AG09309 (cell line): ENCODE results near the gene SLC6A17.

Experiments
- DNase-seq: peaks from one replicate; pipeline ENCODE4 v3.0.0-alpha.2; 2010; ENCODE audit warnings: low read depth
- H3K4me3 ChIP-seq: 2 replicates; pipeline ENCODE4 v1.5.1; 2011; ENCODE audit warnings: mild to moderate bottlenecking, low read depth, low read length, moderate library complexity; ENCODE audit not compliant: control insufficient read depth
- CTCF ChIP-seq: IDR thresholded peaks from 2 replicates; pipeline ENCODE4 v1.5.1; 2011; ENCODE audit warnings: mild to moderate bottlenecking, low read depth, low read length, inconsistent platforms; ENCODE audit not compliant: insufficient read depth, control insufficient read depth; ENCODE audit errors: missing control alignments

SLC6A17 gene

DNA sequence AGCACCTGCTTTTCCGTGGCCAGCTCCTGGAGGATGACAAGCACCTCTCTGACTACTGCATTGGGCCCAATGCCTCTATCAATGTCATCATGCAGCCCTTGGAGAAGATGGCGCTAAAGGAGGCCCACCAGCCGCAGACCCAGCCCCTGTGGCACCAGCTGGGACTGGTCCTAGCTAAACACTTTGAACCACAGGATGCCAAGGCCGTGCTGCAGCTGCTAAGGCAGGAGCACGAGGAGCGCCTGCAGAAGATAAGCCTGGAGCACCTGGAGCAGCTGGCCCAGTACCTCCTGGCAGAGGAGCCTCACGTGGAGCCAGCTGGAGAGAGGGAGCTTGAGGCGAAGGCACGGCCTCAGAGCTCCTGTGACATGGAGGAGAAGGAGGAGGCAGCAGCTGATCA, 37.6 kb upstream of the SLC6A17 start:
- no peak overlapping the region for H3K4me3 ChIP-seq
- no peak for TF ChIP-seq CTCF
- DNase-seq = no peak

- no peak overlapping the region for H3K4me3 ChIP-seq
- no peak for TF ChIP-seq CTCF
- no peak for DNase-seq
Observed at GRCh38 chr1:110113551-110113950, 36.7 kb upstream of the SLC6A17 start.

DNA sequence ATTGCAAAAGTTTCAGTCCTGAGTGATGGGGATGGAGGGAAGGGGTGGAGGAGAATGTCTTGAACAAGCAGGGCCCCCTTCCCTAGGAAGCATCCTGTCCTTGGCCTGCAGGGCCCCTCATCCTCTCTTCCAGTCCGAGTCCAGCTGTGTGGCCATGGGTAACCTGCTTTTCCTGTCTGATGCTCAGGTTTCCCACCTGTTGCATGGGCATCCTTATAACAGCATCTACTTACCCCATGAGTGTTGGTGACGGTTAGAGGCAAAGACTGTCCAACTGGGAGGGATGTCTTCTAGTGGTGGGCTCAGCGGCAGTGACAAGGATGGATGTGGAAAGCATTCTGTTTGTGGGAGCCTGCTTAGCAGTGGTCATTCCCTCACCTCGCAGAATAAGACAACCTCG, 36.1 kb upstream of the SLC6A17 start:
- no peak overlapping the region for H3K4me3 ChIP-seq
- no peak for TF ChIP-seq CTCF

DNA sequence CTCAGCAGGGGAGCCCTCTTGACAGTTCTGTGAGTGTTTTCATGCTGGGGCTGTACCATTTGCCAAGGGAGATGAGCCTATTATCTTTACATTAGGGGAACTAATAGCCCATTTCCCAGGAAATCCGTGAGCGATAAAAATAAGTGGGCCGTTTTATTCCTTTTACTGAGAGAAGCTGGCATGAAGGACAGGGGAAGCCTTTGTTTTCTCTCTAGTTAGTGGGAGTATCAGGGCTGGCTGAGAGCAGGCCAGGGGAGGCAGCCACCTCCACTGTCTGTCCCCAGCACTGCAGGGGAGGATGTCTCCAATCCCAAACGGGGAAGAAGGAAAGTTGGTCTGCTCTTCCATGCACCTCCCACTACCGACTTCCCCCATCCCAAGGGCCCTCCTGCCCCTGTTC, 35.5 kb upstream of the SLC6A17 start:
- no peak overlapping the region for H3K4me3 ChIP-seq
- DNase-seq = no peak
- TF ChIP-seq CTCF = no peak

More for the DNA sequence above, 36.1 kb upstream of the SLC6A17 start:
- no peak for DNase-seq

GRCh38 chr1:110118636-110119396, 31.5 kb upstream of the SLC6A17 start:
- no peak for DNase-seq
- H3K4me3 ChIP-seq = no peak overlapping the region
- no peak for TF ChIP-seq CTCF

DNA sequence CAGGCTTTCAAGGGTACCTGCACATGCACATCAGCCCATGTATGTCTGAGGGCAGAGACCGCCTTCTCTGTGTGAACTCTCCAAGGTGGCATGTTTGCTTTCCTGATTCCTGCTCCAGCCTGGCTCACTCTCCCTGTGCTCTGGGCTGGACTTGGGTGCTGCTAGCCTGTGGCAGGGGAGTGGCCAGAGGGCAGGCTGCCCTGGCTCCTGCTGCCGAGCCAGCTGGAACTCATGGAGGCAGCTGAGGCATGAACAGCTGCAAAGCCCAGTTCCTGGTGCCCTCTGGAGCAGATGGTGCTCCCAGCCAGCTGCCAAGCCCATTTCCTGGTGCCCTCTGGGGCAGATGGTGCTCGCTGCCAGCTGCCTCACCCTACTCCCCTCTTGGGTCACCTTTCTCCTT, 30.5 kb upstream of the SLC6A17 start:
- no peak for TF ChIP-seq CTCF
- DNase-seq = no peak
- H3K4me3 ChIP-seq = no peak overlapping the region
